ENCODE measurements around the gene OAS1. TPM values are rescaled to one million over a fixed set of nuclear protein-coding genes. Genes with fewer than 3 reads are reported as not detected.

OAS1 gene
- total RNA-seq, 1 experiment from 2014 or later: 0.64 TPM

- no peaks in the 10 kb centered on the region for H3K27me3 ChIP-seq (ENCODE audit: insufficient read depth, low read length)
- no peak overlapping the region for H3K4me2 ChIP-seq (ENCODE audit: low read length)
- no TSS peak for BruUV-seq (replicated peaks)
- ChIA-PET RAD21 (ENCODE audit: low non-redundant PET in 1 of 2, low total read pairs in 2 of 2, uncharacterized antibody in 2 of 2, unreplicated experiment in 2 of 2) (no interaction called here), CTCF (no interaction called here), POLR2A (no interaction called here)
- ATAC-seq (no peak), DNase-seq (ENCODE audit: low read depth, low spot score) (no peak)
- H3K9me2 ChIP-seq (ENCODE audit: insufficient read depth): no peaks in the 10 kb centered on the region
- no peak overlapping the region for H3K9ac ChIP-seq (ENCODE audit: low read length)
- no peak overlapping the region for H2AFZ ChIP-seq (ENCODE audit: low read depth, low read length, poor library complexity, severe bottlenecking)
- intact Hi-C loops (cut with micrococcal nuclease): no loop called here
- H4K20me1 ChIP-seq (ENCODE audit: insufficient read depth): no peaks in the 10 kb centered on the region
- H3K27ac ChIP-seq (ENCODE audit: low read depth, low read length): no peak overlapping the region
- H3K9me3 ChIP-seq (ENCODE audit: control insufficient read depth in 1 of 2, insufficient read depth in 1 of 2, low read depth in 1 of 2, low read length in 2 of 2): no peaks in the 10 kb centered on the region
- no peak overlapping the region for H3K4me3 ChIP-seq (replicated peaks in 1 of 2; ENCODE audit: low read depth in 1 of 2, low read length in 2 of 2)
- TF ChIP-seq FOSL1 (IDR thresholded peaks at IDR 0.05; ENCODE audit: low read depth) (no peak), POLR2AphosphoS5 (IDR thresholded peaks at IDR 0.05; ENCODE audit: low read depth, low read length) (no peak), REST (IDR thresholded peaks at IDR 0.05; ENCODE audit: low read depth) (no peak), SRF (IDR thresholded peaks at IDR 0.05; ENCODE audit: low read depth) (no peak), ZBTB33 (IDR thresholded peaks at IDR 0.05; ENCODE audit: extremely low read depth, insufficient replicate concordance, low read length) (no peak), EZH2phosphoT487 (IDR thresholded peaks at IDR 0.05; ENCODE audit: borderline replicate concordance) (no peak), MAX (IDR thresholded peaks at IDR 0.05) (no peak), JUND (IDR thresholded peaks at IDR 0.05) (no peak), CBX3 (IDR thresholded peaks at IDR 0.05; ENCODE audit: low read depth) (no peak), YY1 (IDR thresholded peaks at IDR 0.05; ENCODE audit: extremely low read depth, insufficient replicate concordance, low read depth, low read length) (no peak), SP1 (IDR thresholded peaks at IDR 0.05; ENCODE audit: low read depth) (no peak), RAD21 (IDR thresholded peaks at IDR 0.05; ENCODE audit: low read depth) (no peak), EGR1 (IDR thresholded peaks at IDR 0.05; ENCODE audit: low read depth) (no peak), ATF3 (IDR thresholded peaks at IDR 0.05) (no peak), SIN3A (IDR thresholded peaks at IDR 0.05; ENCODE audit: low read depth) (no peak), ZFX (IDR thresholded peaks at IDR 0.05) (no peak), POLR2A (IDR thresholded peaks at IDR 0.05; ENCODE audit: borderline replicate concordance, extremely low read depth, insufficient read depth, insufficient read length) (no peak)
- no peaks in the 10 kb centered on the region for H3K4me1 ChIP-seq (ENCODE audit: control insufficient read depth in 1 of 2, insufficient read depth in 2 of 2, low read length in 2 of 2)
- peaks cover 0 to 7% of the 10 kb centered on the region in 2 experiments; a peak in 1 of 4 replicates for H3K36me3 ChIP-seq (ENCODE audit: control insufficient read depth in 1 of 2, insufficient read depth in 2 of 2, low read length in 2 of 2)
- H3K79me2 ChIP-seq (ENCODE audit: insufficient read depth, low read length): no peaks in the 10 kb centered on the region
Measured at GRCh38 chr12:112962561-112962960, 55.8 kb downstream of the OAS1 start.
